Stimulated activated CD4-positive, alpha-beta T cell treated with anti-CD3 and anti-CD28 coated beads, Interleukin-1b, Interleukin-23, amount 100 ng/mL, for 24 hours (primary cell): Measurements from ENCODE around the gene GH2.

Source experiments
- DNase-seq, 4 experiments: peaks; one replicate each; pipeline ENCODE4 v3.0.0-alpha.2; 2020; ENCODE audit warnings: low read depth in 4 of 4, low spot score in 1 of 4

Gene GH2

DNA sequence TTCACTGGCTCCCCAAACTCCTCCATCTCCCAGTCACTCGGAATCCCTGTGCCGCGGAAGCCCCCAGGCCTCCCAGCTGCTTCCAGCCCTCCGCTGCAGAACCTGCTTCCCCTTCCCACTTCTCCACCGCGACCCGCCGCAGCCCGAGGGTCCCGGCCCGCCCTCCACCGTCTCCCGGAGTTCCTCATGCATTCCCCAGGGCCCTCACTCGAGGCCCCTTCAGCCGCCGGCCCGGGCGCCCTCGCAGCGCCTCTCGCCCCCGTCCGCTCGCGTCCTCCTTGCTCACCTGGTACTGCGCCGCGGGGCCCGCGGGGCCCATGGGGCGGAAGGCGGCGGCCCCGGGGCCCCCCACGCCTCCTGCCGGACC lies 39.6 kb downstream of the GH2 start:
- DNase-seq, result no peak

DNA sequence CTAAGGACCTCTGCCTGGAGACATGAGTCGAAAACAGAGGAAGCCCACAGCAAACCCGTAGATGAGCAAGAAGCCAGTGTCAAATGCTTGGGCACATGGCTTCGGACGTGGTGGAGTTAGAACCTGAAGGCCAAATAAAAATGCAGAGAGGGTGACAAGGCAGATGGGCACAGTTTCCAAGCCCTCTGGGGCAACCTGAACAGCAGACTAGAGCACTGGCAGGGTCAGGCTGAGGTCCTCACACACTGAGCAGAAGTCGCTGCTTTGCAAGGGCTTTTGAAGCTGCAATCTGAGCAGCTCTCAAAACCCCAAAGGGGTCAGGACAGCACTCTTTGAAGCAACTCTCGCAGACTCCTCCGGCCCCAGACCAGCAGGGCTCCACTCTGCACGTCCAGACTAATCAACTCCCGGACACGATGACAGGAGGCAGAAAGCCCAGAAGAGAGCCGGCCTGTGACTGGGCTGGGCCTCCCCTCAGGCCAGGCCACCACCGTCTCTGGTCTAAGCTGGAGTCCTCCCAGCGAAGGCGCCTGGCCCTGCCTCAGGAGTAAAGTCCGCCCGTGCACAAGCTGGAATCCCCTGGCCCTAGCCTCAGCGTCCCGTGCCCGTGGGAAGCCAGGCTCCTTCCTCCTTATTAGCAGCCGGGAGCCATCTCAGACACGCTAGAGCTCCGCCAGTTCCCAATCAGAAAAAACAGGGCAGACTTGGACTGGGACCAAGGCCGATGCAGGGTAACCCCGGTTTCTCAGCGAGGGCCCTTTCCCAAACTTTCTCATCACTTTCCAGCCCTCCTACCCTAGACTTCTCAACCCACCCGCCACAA lies 40.2 kb downstream of the GH2 start:
- no peak for DNase-seq

DNA sequence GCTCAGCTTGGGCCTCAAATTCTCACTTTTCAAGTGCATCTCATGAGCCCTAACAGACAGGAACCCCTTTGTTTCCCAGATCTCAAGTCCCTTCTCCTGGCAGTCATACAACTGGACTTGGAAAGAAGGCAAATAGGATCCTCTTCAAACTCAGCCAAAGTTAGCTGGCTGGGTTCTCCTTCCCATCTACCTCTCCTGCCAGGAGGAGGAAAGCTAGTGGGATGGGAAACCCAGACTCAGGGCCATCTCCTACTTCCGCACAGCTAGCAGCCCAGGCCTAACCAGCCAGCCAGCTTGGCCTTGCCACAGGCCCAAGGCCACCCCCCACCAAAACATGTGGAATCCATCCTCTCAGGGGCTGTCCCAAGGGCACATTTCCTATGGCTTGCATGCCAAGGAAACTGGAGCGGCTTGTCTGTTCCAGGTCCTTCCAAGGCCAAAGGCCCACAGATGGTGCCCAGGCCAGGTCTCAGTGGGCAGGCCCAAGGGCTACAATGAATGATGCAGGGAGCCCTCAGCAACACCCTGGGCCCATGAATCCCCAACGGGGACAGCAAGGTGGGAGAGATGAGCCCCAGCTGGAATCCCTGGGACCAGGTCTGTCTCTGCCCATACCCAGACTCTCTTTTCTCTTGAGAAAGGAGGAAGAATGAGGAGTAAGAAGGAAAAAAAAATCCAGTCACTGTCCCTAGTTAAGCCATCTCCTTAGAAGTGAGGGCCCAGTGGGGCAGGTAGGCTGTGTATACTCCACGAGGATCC lies 41.0 kb downstream of the GH2 start:
- no peak for DNase-seq

DNA sequence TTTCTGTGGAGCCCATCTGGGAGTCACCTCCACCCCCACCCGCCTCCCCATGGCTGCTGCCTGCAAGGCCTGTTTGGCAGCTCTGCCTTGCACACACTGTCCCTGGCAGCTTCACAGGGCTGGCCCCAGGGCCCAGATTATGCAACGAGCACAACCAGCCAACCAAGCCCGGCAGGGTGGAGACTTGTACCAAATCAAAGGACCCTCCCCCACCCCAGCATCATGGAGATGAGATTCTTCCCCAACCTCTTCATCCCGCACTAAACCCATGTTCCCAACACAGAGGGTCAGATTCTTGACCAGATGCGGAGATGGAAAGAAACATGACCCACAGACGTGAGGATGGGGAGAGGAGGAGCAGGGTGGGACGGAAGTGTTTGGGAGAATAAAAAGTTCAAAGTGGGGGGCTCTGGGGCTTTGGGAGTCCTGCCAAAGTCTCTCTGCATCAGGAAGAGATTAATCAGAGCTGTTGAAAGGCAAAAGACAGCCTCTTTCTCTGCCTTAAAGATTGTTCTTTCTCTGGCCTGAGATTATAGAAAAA lies 43.0 kb downstream of the GH2 start:
- DNase-seq, result no peak

DNA sequence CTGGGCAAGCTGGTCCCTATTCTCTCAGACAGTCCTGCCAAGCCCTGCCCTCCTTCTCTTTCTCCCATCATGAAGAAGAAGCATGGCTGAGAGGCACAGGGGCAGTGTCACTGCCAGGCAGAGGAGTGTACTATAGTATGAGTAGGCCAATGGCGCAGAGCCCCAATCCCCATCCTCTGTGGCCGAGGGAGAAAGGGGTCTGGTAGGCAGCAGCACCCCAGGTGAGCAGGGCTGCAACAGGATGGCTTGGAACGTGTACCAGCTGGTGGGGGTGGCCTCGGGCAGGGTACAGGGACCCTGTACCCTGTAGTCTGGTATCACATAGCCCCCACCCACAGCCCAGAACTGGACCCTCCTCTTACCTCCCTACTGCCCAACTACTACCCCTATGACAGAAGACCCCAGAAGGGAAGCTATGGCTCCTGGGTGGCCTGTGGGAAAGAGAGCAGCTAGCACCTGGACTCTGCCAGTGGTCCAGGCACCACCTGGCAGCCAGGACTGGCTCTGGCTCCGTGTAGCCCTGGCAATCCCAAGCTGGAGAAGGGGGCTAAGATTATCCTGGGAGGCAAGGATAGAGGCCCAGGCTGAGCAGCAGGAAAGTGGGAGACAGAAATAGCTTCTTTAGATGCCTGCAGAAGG lies 43.7 kb downstream of the GH2 start:
- DNase-seq, result no peak

DNA sequence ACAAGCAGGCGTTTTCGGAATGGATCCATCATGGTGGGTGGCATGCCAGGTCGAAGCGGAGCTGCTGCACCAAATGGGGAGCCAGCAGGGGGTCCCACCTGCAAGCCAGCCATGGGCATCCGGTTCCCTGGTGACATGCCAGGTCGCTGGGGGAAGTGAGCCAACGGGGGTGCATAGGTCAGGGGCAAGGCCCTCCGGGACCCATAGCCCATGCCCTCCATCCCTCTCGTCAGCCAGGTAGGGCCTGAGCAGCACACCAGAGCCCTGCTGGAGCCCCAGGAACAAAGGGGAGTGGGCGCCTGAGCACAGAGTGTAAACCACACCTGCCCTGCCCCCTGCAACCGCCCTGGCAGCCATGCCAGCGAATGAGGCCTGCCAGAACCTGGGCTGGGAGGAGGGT lies 44.3 kb downstream of the GH2 start:
- DNase-seq, result no peak

DNA sequence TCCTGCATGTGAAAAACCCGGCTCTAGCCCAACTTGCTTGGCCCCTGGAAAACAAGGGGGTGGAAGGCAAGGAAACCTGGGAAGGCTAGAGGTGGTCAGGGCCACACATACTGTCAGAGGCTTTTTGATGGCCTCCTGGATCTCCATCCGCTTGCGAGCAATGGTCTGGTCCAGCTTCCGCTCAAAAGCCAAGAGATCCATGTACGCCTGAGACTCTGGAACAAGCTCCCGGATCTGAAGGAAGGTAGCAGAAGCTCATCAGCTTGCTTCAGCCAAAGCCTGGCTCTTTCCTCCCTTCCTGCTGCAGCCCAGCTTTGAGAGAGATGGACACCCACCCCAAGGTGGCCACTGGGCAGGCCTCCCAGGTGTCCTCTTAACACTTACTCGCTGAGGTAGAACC lies 44.9 kb downstream of the GH2 start:
- no peak for DNase-seq

DNA sequence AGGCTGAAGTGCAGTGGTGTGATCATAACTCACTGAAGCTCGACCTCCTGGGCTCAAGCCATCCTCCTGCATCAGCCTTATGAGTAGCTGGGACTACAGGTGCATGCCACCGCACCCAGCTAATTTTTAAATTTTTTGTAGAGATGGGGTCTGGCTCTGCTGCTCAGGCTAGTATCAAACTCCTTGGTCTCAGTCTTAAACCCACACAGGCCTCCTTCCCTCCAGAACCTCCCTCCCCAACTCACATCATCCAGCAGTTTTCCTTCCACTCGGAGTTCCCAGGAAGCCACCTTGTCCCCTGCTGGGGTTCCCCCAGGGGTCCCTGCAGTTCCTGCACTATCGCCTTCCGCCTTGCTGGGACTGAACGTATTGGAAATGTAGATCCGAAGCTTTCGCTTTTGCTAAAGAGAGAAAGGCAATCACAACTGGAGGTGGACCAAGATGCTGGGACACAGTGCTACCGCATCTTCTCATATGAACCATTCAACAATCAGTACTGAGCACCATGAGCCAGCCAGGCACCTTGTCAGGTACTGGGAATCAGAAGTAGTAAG lies 46.5 kb downstream of the GH2 start:
- no peak for DNase-seq

DNA sequence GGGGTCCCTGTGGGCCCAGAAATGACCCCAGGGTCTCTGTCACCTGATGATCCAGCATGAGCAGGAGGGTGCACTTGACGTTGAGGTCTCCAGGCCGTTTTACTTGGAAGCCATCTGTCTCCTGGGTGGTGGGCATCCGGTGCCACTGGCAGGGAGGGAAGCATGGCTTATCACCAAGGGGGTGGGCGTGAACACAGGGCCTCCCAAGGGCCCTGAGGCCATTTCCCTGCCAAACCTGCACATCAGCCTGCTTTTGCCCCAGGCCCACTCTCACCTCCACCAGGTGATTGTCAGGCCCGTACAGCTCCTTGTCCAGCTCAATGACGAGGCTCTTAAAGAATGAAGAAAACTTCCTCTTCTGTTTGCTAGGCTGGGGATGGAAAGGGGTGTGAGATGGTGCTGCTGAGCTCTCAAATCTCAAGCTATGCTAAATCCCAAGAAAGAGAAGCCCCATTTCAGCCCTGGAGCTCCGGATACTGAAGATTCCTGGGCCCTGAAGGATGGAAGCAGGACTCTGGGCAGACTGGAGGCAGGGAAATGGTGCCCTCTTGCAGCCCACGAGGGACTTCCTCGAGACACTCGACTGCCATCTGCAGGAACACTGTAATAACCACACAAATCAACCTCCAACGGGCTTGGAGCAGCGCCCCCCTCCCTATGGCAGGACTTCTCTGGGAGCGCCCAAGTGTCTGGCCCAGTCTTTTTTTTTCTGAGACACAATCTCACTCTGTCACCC lies 47.1 kb downstream of the GH2 start:
- peak in 1 of 4 experiments; percentile 45 for DNase-seq

DNA sequence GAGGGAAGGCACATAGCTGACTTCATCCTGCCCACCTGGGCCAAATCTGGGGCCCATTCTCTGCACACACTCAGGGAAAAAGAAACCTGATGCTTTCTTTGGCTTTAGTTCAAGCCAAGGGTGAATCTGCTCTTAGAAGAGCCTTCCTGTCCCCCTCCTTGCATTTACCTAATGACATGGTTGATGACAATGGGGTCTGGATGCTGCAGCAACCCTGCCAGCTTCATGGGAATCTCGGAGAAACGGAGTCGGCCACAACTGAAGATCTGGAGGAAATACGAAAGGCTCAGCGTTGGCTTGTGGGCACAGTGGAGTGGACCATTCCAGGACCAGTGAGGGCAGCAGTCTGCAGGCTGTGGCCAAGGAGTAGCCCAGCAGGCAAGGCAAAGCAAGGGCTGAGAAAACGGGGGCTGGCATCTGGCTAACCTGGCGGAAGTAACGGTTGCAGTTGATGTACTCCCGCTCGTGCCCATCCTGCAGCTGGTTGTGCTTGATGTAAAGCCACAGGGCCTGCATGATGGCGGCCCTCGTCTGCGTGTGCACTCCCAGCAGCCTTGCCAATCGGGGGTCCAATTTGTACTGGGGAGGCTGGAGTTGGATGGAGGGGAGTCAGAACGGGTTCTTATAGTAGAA lies 47.9 kb downstream of the GH2 start:
- no peak for DNase-seq

DNA sequence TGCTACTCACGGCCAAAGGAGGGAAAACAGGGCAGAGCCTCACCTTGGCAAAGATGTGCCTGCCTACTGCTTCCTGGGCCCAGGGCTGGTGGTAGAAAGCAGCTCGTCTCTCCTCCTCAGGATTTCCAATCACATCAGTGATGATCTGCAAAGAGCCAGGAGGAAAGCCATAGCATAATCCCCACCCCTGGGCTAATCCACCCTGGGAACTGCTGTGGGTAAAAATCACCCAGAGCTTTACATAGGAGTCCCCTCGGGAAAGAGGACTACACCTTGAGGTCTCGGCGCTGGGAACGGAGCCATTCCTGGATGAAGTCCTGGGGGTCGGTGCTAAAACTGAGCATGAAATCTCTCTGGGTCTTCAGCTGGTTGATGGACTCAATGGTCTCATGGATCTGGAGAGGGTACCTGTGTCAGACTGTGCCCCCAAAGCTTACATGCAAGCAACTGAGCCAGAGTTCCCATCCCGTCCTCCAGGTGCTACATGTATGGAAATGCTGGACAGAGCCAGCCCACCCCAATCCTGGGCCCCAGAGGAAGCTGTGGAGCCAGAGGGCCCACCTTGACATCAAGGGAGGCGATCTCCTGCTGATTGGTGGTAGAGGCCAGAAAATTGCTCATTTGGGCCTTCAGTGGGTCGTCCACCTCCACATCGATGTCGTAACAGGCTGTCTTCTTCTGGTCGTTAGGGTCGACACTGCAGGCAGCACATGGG lies 48.6 kb downstream of the GH2 start:
- DNase-seq, result no peak

DNA sequence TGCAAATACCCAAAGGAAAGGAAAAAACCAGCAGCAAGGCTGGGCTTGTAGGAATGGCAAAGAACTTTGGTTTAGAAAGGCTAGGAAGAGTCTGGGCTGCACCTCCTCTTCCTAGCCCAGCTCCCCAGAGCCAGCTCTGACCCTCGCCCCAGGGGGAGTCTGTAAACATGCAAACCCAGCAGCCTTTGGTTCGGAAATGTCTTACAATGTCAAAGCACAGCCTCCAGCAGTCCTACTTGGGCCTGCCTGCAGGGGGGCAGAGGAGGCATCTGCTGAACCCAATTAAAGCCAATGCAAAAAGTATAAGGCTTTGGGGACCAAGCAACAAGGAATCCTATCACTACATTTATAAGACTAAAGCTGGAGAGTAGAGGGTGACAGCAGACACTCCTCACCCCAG lies 49.3 kb downstream of the GH2 start:
- no peak for DNase-seq

DNA sequence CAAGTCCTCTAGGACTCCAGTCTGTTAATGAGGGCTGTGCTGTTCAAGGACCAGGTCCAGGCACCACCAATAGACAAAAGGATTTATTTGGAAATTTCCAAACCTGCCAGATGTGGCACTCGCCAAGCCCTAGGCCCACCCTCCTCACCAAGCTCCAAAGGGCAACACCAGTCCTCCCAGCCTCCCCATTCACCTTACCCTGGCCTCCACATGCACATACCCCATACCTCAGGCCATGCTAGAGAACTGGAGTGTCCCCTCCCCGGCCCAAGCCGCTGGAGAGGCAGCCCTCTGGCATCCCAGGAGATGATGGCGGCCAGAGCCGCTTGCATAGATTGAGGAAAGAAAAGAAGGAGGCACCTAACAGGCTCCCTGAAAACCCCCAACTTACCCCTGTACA lies 49.7 kb downstream of the GH2 start:
- no peak for DNase-seq

DNA sequence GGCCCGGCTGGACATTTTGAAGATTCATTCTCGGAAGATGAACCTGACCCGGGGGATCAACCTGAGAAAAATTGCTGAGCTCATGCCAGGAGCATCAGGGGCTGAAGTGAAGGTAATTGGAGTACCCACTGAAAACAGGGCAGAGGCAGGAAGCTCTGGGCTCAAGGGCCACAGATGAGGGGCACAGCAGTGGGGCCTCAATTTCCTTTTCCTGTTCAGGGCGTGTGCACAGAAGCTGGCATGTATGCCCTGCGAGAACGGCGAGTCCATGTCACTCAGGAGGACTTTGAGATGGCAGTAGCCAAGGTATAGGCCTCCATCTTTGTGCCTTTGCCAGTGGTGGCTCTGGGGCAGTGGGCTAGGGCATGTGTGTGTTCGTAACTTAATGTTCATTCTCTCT lies 50.2 kb downstream of the GH2 start:
- no peak for DNase-seq

DNA sequence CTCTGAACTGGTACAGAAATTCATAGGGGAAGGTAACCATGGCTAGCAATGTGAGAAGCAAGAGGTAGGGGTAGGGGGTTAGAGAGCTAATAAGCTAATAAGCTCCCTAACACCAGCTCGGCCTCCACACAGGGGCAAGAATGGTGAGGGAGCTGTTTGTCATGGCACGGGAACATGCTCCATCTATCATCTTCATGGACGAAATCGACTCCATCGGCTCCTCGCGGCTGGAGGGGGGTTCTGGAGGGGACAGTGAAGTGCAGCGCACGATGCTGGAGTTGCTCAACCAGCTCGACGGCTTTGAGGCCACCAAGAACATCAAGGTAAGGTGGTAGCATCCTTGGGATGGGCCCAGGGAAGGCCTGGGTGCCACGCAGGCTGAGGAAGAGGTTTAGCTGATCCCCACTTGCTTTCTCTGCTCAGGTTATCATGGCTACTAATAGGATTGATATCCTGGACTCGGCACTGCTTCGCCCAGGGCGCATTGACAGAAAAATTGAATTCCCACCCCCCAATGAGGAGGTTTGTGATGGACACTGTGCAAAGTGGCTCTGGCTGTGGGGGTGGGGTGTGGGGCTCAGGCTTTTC lies 50.7 kb downstream of the GH2 start:
- no peak for DNase-seq

DNA sequence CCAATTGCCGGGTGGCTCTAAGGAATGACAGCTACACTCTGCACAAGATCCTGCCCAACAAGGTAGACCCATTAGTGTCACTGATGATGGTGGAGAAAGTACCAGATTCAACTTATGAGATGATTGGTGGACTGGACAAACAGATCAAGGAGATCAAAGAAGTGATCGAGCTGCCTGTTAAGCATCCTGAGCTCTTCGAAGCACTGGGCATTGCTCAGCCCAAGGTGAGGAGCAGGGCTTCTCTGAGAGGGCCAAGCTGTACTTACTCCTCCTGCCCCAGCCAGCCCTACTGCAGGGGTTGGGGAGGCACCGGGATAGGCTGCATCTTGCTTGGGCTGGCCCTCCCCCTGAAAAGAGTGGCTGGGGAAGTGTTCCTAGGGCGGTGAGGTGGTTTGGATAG lies 51.5 kb downstream of the GH2 start:
- no peak for DNase-seq
